ENCODE results near the gene PCYT1A.
A peak's percentile ranks its signal among the peaks of the same experiment; 100 is the strongest.

PCYT1A gene

GRCh38 chr3:196280689-196281440, 6.7 kb downstream of the PCYT1A start:
- no peak for TF ChIP-seq CTCF (IDR thresholded peaks at IDR 0.05)
- H3K36me3 Mint-ChIP-seq (ENCODE audit: low read depth), result peaks cover 17% of the 10 kb centered on the region
- H3K4me1 Mint-ChIP-seq, result peaks cover 19% of the 10 kb centered on the region
- peak overlapping the region; percentile 8 for H3K27ac Mint-ChIP-seq
- H3K4me3 Mint-ChIP-seq, result no peak overlapping the region
- peaks cover 4% of the 10 kb centered on the region for H3K27me3 Mint-ChIP-seq (ENCODE audit: low read depth, poor library complexity)
- no peak for DNase-seq
- H3K9me3 Mint-ChIP-seq, result no peaks in the 10 kb centered on the region

GRCh38 chr3:196275126-196275525, 12.4 kb downstream of the PCYT1A start:
- Mint-ChIP-seq H3K27me3 (ENCODE audit: low read depth, poor library complexity) (peaks cover 4% of the 10 kb centered on the region), H3K4me1 (peaks cover 5% of the 10 kb centered on the region), H3K36me3 (ENCODE audit: low read depth) (peaks cover 48% of the 10 kb centered on the region), H3K4me3 (no peak overlapping the region), H3K9me3 (peaks cover 16% of the 10 kb centered on the region), H3K27ac (peak overlapping the region; percentile 1)
- no peak for TF ChIP-seq CTCF (IDR thresholded peaks at IDR 0.05)
- no peak for DNase-seq

GRCh38 chr3:196274585-196274984, 12.9 kb downstream of the PCYT1A start:
- H3K4me1 Mint-ChIP-seq, result peaks cover 5% of the 10 kb centered on the region
- H3K9me3 Mint-ChIP-seq, result peaks cover 16% of the 10 kb centered on the region
- H3K4me3 Mint-ChIP-seq, result no peak overlapping the region
- peaks cover 52% of the 10 kb centered on the region for H3K36me3 Mint-ChIP-seq (ENCODE audit: low read depth)
- H3K27ac Mint-ChIP-seq, result no peak overlapping the region
- H3K27me3 Mint-ChIP-seq (ENCODE audit: low read depth, poor library complexity), result peaks cover 4% of the 10 kb centered on the region
- no peak for DNase-seq
- TF ChIP-seq CTCF (IDR thresholded peaks at IDR 0.05), result no peak

GRCh38 chr3:196273655-196274054, 13.9 kb downstream of the PCYT1A start:
- Mint-ChIP-seq H3K4me3 (no peak overlapping the region), H3K36me3 (ENCODE audit: low read depth) (peaks cover 53% of the 10 kb centered on the region), H3K27ac (no peak overlapping the region), H3K27me3 (ENCODE audit: low read depth, poor library complexity) (peaks cover 6% of the 10 kb centered on the region), H3K9me3 (peaks cover 16% of the 10 kb centered on the region), H3K4me1 (no peaks in the 10 kb centered on the region)
- no peak for DNase-seq
- TF ChIP-seq CTCF (IDR thresholded peaks at IDR 0.05), result no peak

- Mint-ChIP-seq H3K27ac (no peak overlapping the region), H3K4me3 (no peak overlapping the region), H3K4me1 (no peaks in the 10 kb centered on the region), H3K36me3 (ENCODE audit: low read depth) (peaks cover 49% of the 10 kb centered on the region), H3K27me3 (ENCODE audit: low read depth, poor library complexity) (peaks cover 6% of the 10 kb centered on the region), H3K9me3 (peaks cover 16% of the 10 kb centered on the region)
- TF ChIP-seq CTCF (IDR thresholded peaks at IDR 0.05), result no peak
- DNase-seq, result no peak
Measured at GRCh38 chr3:196272826-196273225, 14.7 kb downstream of the PCYT1A start.

- TF ChIP-seq CTCF (IDR thresholded peaks at IDR 0.05), result no peak
- no peak for DNase-seq
- H3K9me3 Mint-ChIP-seq, result peaks cover 16% of the 10 kb centered on the region
- peaks cover 2% of the 10 kb centered on the region for H3K27me3 Mint-ChIP-seq (ENCODE audit: low read depth, poor library complexity)
- H3K27ac Mint-ChIP-seq, result no peak overlapping the region
- no peaks in the 10 kb centered on the region for H3K4me1 Mint-ChIP-seq
- peaks cover 60% of the 10 kb centered on the region for H3K36me3 Mint-ChIP-seq (ENCODE audit: low read depth)
- H3K4me3 Mint-ChIP-seq, result no peak overlapping the region
Measured at GRCh38 chr3:196270499-196270898, 17.0 kb downstream of the PCYT1A start.

All from nephron progenitor cell (in vitro differentiated cells).